HG02610 (cell line): ENCODE measurements around the gene PRR18.
"Not testable (repeated sequence)": the region's sequence is repeated elsewhere in the genome, so short reads cannot be mapped to it uniquely, and the experiment has no call there.

Experiments
- ATAC-seq: cut with Tn5 transposase; IDR thresholded peaks from one replicate; pipeline ENCODE4 v1.9.1; 2021; ENCODE audit warnings: mild to moderate bottlenecking, moderate library complexity; ENCODE audit not compliant: unreplicated experiment

The PRR18 gene

GRCh38 chr6:166308033-166308768 is at the start of gene PRR18:
PRR18 (minus strand) TSS chr6:166308392; CDS start chr6:166308142, 250 bp downstream.
- peak; percentile 63 for ATAC-seq

- ATAC-seq = no peak
These were observed 47.4 kb upstream of the PRR18 start for GRCh38 chr6:166355552-166355951.

- ATAC-seq = no peak
These were observed 46.8 kb upstream of the PRR18 start for GRCh38 chr6:166354965-166355364.

GRCh38 chr6:166354143-166354542 is 46.0 kb upstream of the PRR18 start:
- ATAC-seq = no peak

- no peak for ATAC-seq
These were observed 45.3 kb upstream of the PRR18 start for GRCh38 chr6:166353507-166353906.

GRCh38 chr6:166352923-166353322 is 44.7 kb upstream of the PRR18 start:
- ATAC-seq = no peak

GRCh38 chr6:166351715-166352285 is 43.6 kb upstream of the PRR18 start:
- ATAC-seq = peak; percentile 98

GRCh38 chr6:166348305-166348949 is 40.2 kb upstream of the PRR18 start:
- ATAC-seq = no peak

GRCh38 chr6:166346965-166347364 is 38.8 kb upstream of the PRR18 start:
- no peak for ATAC-seq

GRCh38 chr6:166346449-166346848 is 38.3 kb upstream of the PRR18 start:
- ATAC-seq = no peak

- ATAC-seq = not testable (repeated sequence)
These were observed 37.5 kb upstream of the PRR18 start for GRCh38 chr6:166345672-166346071.

- ATAC-seq = not testable (repeated sequence)
These were observed 36.7 kb upstream of the PRR18 start for GRCh38 chr6:166344921-166345320.

GRCh38 chr6:166344240-166344639 is 36.0 kb upstream of the PRR18 start:
- ATAC-seq = no peak

- peak; percentile 6 for ATAC-seq
These were observed 34.9 kb upstream of the PRR18 start for GRCh38 chr6:166343150-166343487.

- ATAC-seq = peak; percentile 90
These were observed 34.4 kb upstream of the PRR18 start, which contains the start of gene SFT2D1 for GRCh38 chr6:166342349-166343149. SFT2D1 (minus strand) TSS chr6:166342545; CDS start chr6:166342481, 64 bp downstream.

GRCh38 chr6:166341977-166342348 is 33.8 kb upstream of the PRR18 start:
- no peak for ATAC-seq

GRCh38 chr6:166341464-166341863 is 33.3 kb upstream of the PRR18 start:
- no peak for ATAC-seq

GRCh38 chr6:166338854-166339253 is 30.7 kb upstream of the PRR18 start:
- no peak for ATAC-seq

- ATAC-seq = no peak
These were observed 28.7 kb upstream of the PRR18 start for GRCh38 chr6:166336847-166337246.

GRCh38 chr6:166335378-166336302 is 27.4 kb upstream of the PRR18 start:
- ATAC-seq = peak; percentile 63
